ENCODE measurements around the gene POLH.
"Not testable (repeated sequence)": the region's sequence is repeated elsewhere in the genome, so short reads cannot be mapped to it uniquely, and the experiment has no call there.

Gene POLH

DNA sequence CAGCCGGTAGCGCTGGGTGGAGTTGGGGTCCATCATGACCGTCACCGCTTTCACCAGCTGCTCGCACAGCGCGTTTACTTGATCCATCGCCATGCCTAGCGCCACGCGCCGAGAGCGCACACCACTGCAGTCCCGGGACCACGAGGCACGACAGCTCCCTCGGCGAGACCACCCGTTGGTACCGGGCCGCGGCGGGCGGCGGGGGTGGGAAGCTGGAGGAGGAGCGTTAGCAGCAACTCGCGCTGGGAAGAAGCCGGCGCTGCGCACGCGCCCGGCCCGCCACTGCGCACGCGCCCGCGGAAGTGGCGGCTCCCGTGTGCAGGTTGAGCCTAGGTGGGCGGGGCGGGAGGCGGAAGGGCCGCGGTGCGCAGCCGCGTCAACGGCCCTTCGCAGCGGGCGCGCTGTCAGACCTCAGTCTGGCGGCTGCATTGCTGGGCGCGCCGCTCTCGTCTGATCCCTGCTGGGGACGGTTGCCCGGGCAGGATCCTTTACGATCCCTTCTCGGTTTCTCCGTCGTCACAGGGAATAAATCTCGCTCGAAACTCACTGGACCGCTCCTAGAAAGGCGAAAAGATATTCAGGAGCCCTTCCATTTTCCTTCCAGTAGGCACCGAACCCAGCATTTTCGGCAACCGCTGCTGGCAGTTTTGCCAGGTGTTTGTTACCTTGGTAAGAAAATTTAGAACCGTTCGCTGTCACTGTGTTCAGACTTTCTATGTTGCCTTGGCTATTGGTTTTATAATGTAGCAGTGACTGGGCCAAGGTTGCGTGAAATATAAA, at the start of gene POLH, which contains the start of gene XPO5:
Gene POLH (plus strand): TSS at position 414 of the 780 bp plus-strand sequence. CDS start 6,135 bp downstream, outside the sequence.
Gene XPO5 (minus strand): TSS at position 267 of the 780 bp plus-strand sequence. CDS start 174 bp downstream, at position 93.
- Mint-ChIP-seq H3K27ac (peak within 1 kb of the TSS; percentile 82), H3K4me3 (peak within 1 kb of the TSS; percentile 100), H3K36me3 (peaks cover 12% of the 10 kb centered on the region), H3K9me3 (no peaks in the 10 kb centered on the region), H3K27me3 (no peaks in the 10 kb centered on the region), H3K4me1 (peaks cover 20% of the 10 kb centered on the region)
- ATAC-seq (ENCODE audit: low read depth) (peak; percentile 94), DNase-seq (ENCODE audit: low spot score in 2 of 2) (peak; percentile 85 to 86)

DNA sequence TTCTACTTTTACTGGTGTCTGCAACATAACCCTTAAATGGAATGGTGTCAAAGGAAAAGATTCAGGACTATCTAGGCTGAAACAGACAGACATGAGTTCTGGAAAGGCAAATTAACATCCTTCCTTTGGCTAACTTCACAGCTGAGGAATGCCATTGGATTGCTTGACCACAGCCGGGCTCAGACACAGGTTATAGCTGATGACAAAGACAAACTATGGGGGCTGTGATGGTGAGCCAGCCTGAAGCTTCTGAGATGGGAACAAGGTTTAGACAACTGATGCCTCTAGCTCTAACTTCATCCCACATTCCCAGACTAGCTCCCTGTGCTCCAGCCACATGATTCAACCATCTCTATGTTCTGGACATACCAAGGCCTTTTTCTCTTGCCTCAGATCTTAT, 43.8 kb upstream of the POLH start:
- H3K4me1 Mint-ChIP-seq: no peaks in the 10 kb centered on the region
- no peaks in the 10 kb centered on the region for H3K27me3 Mint-ChIP-seq
- no peak overlapping the region for H3K27ac Mint-ChIP-seq
- ATAC-seq (ENCODE audit: low read depth) (no peak), DNase-seq (ENCODE audit: low spot score in 2 of 2) (no peak)
- H3K4me3 Mint-ChIP-seq: no peak overlapping the region
- H3K9me3 Mint-ChIP-seq: no peaks in the 10 kb centered on the region
- H3K36me3 Mint-ChIP-seq: peaks cover 20% of the 10 kb centered on the region

DNA sequence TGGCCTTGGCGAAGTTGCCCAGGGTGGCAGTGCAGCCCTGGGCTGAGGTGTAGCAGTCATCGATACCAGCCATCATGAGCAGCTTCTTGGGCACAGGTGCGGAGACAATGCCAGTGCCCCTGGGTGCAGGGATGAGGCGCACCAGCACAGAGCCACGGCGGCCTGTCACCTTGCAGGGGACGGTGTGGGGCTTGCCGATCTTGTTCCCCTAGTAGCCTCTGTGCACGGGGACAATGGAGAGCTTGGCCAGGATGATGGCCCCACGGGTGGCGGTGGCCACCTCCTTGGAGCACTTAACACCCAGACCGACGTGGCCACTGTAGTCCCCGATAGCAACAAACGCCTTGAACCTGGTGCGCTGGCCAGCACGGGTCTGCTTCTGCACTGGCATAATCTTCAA, 37.0 kb upstream of the POLH start:
- H3K27ac Mint-ChIP-seq; ATAC-seq (ENCODE audit: low read depth): not testable (repeated sequence)
- H3K36me3 Mint-ChIP-seq: peaks cover 16% of the 10 kb centered on the region

DNA sequence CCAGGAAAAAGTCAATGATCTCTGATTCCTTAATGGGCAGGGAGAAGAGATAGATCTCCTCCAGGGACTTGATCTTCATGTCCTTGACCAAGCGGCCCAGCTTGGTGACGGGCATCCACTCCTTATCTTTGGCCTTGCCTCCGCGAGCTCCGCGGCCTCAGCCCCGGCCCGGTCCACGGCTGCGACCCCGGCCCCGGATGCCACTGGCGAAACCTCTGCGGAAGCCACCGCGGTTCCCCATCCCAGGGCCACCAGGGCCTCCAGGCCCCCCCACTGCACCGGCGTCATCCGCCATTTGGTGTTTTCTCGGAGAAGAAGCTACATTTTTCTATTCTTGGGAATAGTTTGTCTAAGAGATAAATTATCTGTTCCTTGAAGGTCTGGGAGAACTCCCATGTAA, 36.6 kb upstream of the POLH start:
- DNase-seq (ENCODE audit: low spot score in 2 of 2); H3K4me1 Mint-ChIP-seq; ATAC-seq (ENCODE audit: low read depth); H3K9me3 Mint-ChIP-seq; H3K27me3 Mint-ChIP-seq; H3K27ac Mint-ChIP-seq; H3K4me3 Mint-ChIP-seq: not testable (repeated sequence)
- peaks cover 16% of the 10 kb centered on the region for H3K36me3 Mint-ChIP-seq

More for the DNA sequence above, 37.0 kb upstream of the POLH start:
- not testable (repeated sequence) for DNase-seq (ENCODE audit: low spot score in 2 of 2); H3K27me3 Mint-ChIP-seq; H3K4me1 Mint-ChIP-seq; H3K4me3 Mint-ChIP-seq; H3K9me3 Mint-ChIP-seq

DNA sequence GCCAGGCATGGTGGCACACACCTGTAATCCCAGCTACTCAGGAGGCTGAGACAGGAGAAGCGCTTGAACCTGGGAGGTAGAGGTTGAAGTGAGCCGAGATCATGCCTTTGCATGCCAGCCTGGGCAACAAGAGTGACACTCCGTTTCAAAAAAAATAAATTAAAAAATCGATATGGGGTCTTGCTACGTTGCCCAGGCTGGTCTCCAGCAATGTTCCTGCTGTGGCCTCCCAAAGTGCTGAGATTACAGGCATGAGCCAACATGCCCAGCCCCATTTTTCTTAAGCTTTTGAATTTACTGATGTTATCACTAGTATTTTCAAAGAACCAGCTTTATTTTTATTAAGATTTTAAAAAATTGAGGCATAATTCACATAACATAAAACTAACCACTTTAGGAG, 35.5 kb upstream of the POLH start:
- DNase-seq (ENCODE audit: low spot score in 2 of 2) (no peak), ATAC-seq (ENCODE audit: low read depth) (no peak)
- no peaks in the 10 kb centered on the region for H3K9me3 Mint-ChIP-seq
- peaks cover 16% of the 10 kb centered on the region for H3K36me3 Mint-ChIP-seq
- no peak overlapping the region for H3K4me3 Mint-ChIP-seq
- H3K4me1 Mint-ChIP-seq: no peaks in the 10 kb centered on the region
- no peaks in the 10 kb centered on the region for H3K27me3 Mint-ChIP-seq
- H3K27ac Mint-ChIP-seq: no peak overlapping the region

DNA sequence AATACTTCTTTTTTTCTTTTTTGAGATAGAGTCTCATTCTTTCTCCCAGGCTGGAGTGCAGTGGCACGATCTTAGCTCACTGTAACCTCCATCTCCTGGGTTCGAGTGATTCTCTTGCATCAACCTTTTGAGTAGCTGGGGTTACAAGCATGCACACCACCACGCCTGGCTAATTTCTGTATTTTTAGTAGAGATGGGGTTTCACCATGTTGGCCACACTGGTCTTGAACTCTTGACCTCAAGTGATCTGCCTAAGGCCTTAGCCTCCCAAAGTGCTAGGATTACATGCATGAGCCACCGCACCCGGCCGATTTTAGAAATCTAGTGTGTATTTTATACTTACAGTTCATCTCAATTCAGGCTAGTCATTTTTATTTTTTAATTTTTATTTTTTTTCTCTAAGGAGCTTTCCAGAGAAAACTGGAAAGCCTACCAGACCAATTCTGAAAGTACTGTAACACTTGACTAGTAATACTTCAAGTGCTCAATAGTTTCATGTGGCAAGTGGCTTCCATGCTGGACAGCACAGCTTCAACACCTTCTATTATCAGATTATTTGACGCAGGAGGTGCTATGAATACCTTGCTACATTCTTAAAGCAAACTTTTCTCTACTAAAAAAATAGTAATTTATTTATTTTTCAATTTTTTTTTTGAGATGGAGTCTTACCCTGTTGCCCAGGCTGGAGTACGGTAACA, 34.1 kb upstream of the POLH start:
- ATAC-seq (ENCODE audit: low read depth) (no peak), DNase-seq (ENCODE audit: low spot score in 2 of 2) (no peak)
- no peaks in the 10 kb centered on the region for H3K9me3 Mint-ChIP-seq
- H3K4me3 Mint-ChIP-seq: no peak overlapping the region
- no peaks in the 10 kb centered on the region for H3K4me1 Mint-ChIP-seq
- no peaks in the 10 kb centered on the region for H3K27me3 Mint-ChIP-seq
- peak overlapping the region; percentile 41 for H3K27ac Mint-ChIP-seq
- H3K36me3 Mint-ChIP-seq: peaks cover 16% of the 10 kb centered on the region

DNA sequence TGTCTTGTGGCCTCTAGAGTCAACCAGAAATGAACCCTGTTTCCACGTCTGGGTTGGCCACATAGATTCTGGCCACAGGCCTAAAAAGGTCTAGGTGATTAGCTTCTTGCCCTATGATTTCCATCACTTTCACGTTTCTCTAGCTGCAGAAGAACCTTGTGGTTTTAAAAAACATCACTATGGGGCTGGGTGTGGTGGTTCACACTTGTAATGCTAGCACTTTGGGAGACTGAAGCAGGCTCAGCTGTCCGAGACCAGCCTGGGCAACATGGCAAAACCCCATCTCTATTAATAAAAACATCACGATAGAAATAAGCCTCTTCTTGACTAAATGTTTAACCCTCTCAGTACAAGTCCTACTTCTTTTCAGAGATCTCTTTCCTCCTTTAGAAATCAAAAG, 31.5 kb upstream of the POLH start:
- Mint-ChIP-seq H3K36me3 (peaks cover 24% of the 10 kb centered on the region), H3K4me3 (no peak overlapping the region), H3K27me3 (no peaks in the 10 kb centered on the region), H3K27ac (no peak overlapping the region), H3K4me1 (no peaks in the 10 kb centered on the region), H3K9me3 (no peaks in the 10 kb centered on the region)
- ATAC-seq (ENCODE audit: low read depth) (peak; percentile 26), DNase-seq (ENCODE audit: low spot score in 2 of 2) (no peak)

DNA sequence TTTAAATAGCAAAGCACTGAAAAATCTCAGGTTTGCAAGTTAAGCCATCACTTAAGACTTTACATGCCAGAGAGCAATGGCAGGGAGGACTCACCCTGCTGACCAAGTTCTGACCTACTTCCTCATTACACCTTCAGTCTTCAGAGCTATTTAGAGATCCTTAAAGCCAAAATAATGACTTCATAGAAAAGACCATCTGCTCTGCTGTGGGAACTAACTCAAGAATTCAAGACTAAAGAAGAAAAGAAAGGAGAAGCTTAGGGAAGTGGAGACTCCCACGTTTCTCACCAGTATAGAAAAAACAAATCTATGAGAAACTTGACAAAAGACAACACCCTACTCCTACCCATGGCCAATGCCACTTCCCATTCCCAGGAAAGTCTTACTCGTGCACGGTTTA, 28.8 kb upstream of the POLH start:
- Mint-ChIP-seq H3K4me1 (no peaks in the 10 kb centered on the region), H3K27ac (no peak overlapping the region), H3K27me3 (no peaks in the 10 kb centered on the region), H3K4me3 (no peak overlapping the region), H3K9me3 (no peaks in the 10 kb centered on the region), H3K36me3 (peaks cover 26% of the 10 kb centered on the region)
- DNase-seq (ENCODE audit: low spot score in 2 of 2) (no peak), ATAC-seq (ENCODE audit: low read depth) (no peak)

DNA sequence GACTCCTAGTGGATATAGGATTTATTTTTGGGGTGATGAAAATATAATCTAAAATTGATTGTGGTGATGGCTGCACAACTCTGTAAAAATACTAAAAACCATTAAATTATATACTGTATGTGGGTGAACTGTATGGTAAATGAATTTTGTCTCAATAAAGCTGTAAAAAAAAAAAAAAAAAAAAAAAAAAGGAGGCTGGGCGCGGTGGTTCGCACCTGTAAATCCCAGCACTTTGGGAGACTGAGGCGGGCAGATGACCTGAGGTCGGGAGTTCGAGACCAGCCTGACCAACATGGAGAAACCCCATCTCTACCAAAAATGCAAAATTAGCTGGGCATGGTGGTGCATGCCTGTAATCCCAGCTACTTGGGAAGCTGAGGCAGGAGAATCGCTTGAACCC, 18.4 kb upstream of the POLH start:
- not testable (repeated sequence) for H3K27me3 Mint-ChIP-seq; H3K27ac Mint-ChIP-seq; H3K4me3 Mint-ChIP-seq; DNase-seq (ENCODE audit: low spot score in 2 of 2); H3K4me1 Mint-ChIP-seq; ATAC-seq (ENCODE audit: low read depth); H3K9me3 Mint-ChIP-seq
- peaks cover 42% of the 10 kb centered on the region for H3K36me3 Mint-ChIP-seq

DNA sequence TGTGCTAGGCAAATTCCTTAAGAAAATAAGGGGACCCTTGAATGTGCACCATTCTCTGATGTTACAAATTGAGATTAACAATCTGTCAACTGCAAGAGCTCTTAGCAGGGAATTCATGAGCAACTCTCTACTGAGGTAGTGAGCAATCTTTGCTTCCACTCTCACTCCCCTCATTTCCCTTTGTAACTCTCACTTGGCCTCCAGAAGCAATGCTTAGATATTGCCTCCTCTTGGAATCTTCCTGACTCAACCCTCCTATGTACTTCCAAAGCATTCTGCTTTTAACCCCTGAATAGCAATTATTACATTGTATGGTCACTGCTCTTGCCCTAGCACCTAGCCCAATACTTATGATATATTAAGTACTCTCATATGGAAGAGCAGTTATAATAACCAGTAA, 16.7 kb upstream of the POLH start:
- H3K27me3 Mint-ChIP-seq: no peaks in the 10 kb centered on the region
- H3K9me3 Mint-ChIP-seq: no peaks in the 10 kb centered on the region
- H3K36me3 Mint-ChIP-seq: peaks cover 36% of the 10 kb centered on the region
- H3K27ac Mint-ChIP-seq: no peak overlapping the region
- H3K4me1 Mint-ChIP-seq: no peaks in the 10 kb centered on the region
- ATAC-seq (ENCODE audit: low read depth) (no peak), DNase-seq (ENCODE audit: low spot score in 2 of 2) (no peak)
- no peak overlapping the region for H3K4me3 Mint-ChIP-seq

DNA sequence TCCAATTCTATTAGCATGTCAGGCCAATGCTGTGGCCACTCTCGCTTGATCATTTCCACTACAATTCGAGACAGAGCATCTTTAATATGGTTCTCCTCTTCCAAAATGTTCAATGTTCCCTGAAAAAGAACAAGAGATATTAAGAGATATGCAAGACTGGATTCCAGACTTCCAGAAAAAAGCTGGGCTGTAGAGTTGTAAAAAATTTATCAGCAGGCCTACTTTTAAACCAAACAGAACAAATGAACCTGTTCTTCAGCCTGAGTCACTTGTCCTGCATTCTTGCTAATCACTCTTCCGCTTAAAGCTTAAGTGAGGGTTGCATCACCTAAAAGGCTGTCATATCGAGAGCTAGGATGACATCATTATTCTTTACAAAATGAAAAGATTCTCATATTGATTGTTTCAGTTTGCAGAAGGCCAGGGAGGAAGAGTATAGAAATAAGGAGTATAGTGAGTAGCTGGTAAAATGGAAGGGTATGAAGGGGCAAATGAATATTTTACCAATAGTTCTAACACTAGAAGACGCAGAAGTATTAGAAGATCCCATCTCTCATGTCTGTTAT, 5.0 kb upstream of the POLH start:
- Mint-ChIP-seq H3K27me3 (no peaks in the 10 kb centered on the region), H3K27ac (peak overlapping the region; percentile 25), H3K9me3 (no peaks in the 10 kb centered on the region), H3K4me3 (no peak overlapping the region), H3K36me3 (peaks cover 18% of the 10 kb centered on the region), H3K4me1 (peaks cover 7% of the 10 kb centered on the region)
- DNase-seq (ENCODE audit: low spot score in 2 of 2) (no peak), ATAC-seq (ENCODE audit: low read depth) (no peak)

DNA sequence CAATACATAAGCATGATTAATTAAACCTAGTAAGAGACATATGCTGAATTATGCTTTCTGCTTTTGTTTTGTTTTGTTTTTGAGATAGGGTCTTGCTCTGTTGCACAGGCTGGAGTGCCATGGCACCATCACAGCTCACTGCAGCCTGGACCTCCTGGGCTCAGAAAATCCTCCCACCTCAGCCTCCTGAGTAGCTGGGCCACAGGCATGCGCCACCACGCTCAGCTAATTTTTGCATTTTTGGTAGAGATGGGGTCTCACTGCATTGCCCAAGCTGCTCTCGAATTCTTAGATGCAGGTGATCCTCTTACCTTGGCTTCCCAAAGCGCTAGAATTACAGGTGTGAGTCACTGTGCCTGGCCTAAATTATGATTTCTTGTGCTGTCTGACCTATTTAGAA, 4.0 kb upstream of the POLH start:
- ATAC-seq (ENCODE audit: low read depth) (no peak), DNase-seq (ENCODE audit: low spot score in 2 of 2) (no peak)
- H3K4me3 Mint-ChIP-seq: no peak overlapping the region
- H3K27me3 Mint-ChIP-seq: no peaks in the 10 kb centered on the region
- H3K4me1 Mint-ChIP-seq: peaks cover 8% of the 10 kb centered on the region
- H3K9me3 Mint-ChIP-seq: no peaks in the 10 kb centered on the region
- no peak overlapping the region for H3K27ac Mint-ChIP-seq
- H3K36me3 Mint-ChIP-seq: peaks cover 18% of the 10 kb centered on the region

DNA sequence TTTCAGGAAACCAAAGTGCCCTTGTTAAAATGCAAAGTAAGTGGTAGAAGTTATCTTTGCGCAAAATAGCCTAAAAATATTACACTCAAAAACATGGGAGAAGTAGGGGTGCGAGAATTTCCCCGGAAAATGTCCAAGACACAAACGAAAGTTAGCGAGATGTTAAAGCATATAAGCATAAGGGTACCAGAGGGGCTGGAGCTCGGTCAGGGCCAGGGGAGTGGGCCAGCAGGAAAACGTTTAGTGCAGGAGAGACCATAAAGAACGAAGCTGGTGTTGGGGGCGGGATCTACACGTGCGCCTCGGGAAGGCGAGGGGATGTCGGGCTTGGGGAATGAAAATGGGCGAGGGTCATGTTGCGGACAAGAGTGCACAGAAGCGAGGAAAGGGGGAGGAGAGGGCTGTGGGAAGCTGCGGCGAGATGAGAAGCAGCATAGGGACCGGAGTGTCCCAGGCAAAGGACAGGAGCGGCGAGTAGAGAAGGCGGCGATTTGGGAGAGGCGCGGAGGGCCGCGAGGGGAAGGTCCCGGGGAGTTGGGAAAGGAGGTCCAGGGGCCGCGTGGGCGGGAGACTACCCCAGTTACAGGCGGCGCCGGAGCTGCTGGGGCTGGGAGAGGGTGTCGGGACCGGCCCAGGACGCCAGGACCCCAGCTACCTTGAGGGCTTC, 747 bp upstream of the POLH start:
- Mint-ChIP-seq H3K27ac (peak overlapping the region; percentile 82), H3K36me3 (peaks cover 12% of the 10 kb centered on the region), H3K27me3 (no peaks in the 10 kb centered on the region), H3K4me1 (peaks cover 20% of the 10 kb centered on the region), H3K9me3 (no peaks in the 10 kb centered on the region), H3K4me3 (peak overlapping the region; percentile 100)
- no peak for ATAC-seq (ENCODE audit: low read depth)
- no peak for DNase-seq (ENCODE audit: low spot score in 2 of 2)

DNA sequence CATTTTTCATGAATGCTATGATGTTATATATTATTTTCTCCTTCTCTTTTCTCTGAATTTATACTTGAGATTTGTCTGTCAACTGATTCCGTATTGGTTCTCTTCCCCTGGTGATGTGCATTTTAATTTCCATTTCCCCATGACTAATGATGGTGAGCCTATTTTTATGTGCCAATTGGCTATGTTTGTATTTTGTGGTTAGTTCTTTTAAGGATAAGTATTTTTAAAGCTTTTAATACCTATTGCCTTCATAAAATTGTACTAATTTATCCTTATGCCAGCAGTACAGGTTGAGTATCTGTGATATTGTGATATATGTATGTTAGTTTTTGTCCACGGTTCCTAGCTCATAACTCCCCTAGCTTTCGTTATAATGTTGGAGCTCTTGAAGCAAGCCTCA, 2.8 kb downstream of the POLH start:
- Mint-ChIP-seq H3K9me3 (no peaks in the 10 kb centered on the region), H3K4me3 (peak overlapping the region; percentile 38), H3K36me3 (peaks cover 13% of the 10 kb centered on the region), H3K4me1 (peaks cover 20% of the 10 kb centered on the region), H3K27me3 (no peaks in the 10 kb centered on the region), H3K27ac (peak overlapping the region; percentile 90)
- ATAC-seq (ENCODE audit: low read depth) (no peak), DNase-seq (ENCODE audit: low spot score in 2 of 2) (no peak)

All from memory B cell (primary cell).